NCI-H1092 (cell line): ENCODE results near the gene TTYH3.
"Not testable (repeated sequence)": the region's sequence is repeated elsewhere in the genome, so short reads cannot be mapped to it uniquely, and the experiment has no call there.

Experiments used
- DNase-seq: peaks from one replicate; lab custom pipeline; 2025; lab: John Stamatoyannopoulos, UW

The TTYH3 gene

DNA sequence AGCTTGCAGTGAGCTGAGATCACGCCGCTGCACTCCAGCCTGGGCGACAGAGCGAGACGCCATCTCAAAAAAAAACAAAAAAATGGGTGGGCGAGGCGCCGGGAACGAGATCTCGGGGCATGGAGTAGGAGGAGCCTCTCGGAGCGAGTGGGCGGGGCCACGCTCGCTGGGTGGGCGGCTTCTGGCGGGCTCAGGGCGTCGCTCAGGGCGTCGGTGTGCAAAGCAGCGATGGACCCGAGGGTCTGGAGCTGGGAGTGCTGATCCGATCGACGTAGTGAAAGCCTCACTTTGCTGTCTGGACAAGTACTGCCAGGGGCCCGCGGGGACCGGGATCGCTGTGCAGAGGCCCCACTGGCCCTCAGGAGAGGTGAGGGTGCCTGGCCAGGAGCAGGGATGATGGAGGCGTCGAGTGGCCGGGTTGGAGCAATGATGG, 33.6 kb downstream of the TTYH3 start:
- DNase-seq = peak; percentile 53

DNA sequence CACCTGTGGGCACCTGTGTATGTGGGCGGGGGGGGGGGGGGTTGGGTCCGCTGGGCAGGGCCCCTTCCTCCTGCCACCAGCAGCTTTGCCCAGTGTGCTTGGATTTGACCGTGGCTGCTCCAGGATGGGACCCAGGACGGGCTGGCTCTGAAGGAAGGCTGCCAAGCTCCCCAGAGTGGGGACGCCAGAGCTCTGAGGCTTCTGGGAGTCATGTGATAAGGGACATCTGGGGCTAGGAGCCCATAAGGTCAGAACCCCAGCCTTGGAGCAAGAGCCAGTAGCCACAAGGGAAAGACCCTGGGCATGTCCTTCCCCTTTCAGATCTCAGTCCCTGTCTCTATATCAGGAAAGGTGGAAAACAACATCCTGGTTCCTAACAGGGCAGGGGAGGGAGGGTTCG, 34.4 kb downstream of the TTYH3 start:
- DNase-seq = no peak

DNA sequence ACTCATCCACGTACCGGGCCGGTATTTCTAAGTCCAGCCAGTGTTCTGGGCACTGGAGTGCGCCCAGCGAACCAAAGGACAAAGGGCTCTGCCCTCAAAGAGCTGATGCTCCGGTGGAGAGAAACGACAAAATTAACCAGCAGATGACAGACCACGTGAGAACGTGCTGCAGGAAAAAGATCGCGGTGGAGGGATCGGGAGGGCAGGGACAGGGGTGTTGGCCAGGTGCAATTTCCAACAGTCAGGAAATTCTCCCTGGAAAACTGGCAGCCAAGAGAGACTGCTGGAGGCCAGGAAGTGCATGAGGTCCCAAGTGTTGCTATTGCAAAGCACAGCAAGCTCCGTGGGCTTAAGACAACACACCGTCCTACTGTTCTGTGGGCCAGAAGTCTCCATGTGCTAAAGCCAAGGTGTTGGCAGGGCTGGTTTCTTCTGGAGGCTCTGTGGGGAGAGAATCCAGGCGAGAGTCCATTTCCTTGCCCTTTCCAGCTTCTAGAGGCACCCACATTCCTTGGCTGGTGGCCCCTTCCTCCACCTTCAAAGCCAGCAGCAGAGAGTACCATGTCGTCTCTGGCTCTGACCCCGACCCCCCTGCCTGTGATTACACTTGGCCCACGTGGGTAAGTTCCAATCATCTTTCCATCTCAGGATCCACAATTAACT, 34.9 kb downstream of the TTYH3 start:
- no peak for DNase-seq

DNA sequence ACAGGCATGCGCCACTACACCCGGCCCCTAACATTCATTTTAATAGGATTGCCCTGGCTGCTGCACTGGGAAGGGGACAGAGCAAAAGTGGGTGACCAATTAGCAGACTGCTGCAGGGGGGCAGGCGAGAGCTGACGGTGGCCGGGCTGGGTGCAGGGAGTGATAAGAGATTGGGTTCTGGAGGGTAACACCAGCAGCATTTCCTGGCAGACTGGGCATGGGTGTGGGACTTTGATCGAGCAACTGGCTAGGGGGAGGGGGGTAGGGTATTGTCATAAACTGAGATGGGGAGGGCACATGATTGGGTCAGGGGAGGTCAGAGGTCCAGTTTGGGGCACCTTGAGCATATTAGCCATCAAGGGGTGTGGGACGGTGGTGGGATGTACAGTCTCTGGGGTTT, 36.1 kb downstream of the TTYH3 start:
- no peak for DNase-seq

DNA sequence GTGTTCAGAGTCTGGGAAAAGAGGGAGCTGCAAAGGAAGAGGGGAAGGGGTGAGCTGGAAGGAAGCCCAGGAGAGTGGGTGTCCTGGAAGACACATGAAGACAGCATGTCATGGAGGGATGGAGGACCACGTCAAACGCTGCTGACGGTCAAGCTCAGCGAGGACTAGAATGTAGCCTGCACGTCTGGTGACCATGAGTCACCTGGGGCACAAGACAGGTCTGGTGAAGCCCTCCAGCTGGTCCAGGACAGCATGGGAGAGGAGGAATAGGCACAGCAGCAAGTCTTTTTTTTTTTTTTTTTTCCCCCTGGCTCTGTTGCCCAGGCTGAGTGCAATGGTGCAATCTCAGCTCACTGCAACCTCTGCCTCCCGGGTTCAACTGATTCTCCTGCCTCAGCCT, 36.6 kb downstream of the TTYH3 start:
- no peak for DNase-seq

DNA sequence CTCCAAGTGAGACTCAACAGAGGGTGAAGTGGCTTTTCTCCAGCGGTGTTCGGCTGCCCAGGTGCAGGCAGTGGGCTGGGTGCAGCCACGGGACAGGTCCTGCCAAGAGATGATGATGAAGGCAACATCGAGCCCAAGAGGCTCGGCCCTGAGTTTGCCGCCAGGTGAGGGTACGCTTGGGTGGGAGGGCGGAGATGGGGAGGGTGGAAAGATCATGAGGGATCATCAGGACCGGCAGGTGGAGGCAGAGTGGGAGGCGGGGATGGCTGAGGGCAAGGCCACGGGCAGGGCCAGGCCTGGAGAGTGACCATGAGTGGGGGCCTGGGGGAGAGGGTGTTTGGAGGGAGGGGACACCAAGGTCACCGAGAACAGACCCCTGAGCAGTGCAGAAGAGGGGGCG, 38.4 kb downstream of the TTYH3 start:
- no peak for DNase-seq

DNA sequence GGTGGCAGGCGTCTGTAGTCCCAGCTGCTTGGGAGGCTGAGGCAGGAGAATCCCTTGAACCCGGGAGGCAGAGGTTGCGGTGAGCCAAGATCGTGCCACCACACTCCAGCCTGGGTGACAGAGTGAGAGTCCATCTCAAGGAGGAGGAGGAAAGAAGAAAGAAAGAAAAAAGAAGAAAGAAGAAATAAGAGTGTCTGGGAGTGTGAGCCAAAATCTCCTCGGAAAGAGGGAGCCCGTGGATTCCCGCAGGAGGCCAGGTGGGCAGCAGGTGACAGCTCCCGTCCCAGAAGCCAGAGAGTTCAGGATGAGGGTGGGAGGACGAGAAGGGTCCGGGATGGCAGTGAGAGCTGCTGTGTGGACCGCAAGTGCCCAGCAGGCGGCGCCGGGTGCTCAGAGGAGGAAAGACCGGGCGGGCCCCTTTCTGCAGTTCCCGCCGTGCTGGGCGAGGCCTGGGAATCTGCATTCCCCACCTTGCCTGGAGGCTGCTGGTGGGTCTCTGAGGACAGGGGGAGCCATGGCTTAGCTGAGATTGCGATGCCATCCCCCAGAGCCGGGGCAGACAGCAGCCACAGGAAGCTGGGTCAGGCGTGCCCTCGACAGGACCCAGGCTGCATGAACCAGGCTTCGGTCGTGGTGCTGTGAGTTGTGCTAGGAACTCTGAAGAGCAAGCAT, 39.1 kb downstream of the TTYH3 start:
- DNase-seq = peak; percentile 75

DNA sequence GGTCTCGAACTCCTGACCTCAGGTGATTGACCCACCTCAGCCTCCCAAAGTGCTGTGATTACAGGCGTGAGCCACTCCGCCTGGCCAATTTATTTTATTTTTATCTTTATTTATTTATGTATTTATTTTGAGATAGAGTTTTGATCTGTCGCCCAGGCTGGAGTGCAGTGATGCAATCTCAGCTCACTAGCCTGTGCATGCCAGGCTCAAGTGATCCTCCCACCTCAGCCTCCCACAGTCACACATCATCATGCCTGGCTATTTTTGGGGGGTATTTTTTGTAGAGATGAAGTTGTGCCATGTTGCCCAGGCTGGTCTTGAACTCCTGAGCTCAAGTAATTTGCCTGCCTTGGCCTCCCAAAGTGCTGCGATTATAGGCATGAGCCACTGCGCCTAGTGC, 41.4 kb downstream of the TTYH3 start:
- not testable (repeated sequence) for DNase-seq

DNA sequence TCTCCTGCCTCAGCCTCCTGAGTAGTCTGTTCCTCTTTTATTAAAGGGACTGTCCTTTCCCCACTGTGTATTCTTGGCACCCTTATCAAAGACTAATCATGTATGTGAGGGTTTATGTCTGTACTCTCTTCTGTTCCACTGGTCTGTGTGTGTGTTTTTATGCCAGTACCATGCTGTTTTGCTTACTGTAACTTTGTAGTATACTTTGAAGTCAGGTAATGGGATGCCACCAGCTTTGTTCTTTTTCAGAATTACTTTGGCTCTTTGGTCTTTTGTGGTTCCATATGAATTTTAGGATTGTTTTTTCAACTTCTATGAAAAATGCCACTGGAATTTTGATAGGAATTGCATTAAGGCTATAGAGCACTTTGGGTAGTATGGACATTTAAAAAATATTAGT, 42.1 kb downstream of the TTYH3 start:
- DNase-seq = no peak

DNA sequence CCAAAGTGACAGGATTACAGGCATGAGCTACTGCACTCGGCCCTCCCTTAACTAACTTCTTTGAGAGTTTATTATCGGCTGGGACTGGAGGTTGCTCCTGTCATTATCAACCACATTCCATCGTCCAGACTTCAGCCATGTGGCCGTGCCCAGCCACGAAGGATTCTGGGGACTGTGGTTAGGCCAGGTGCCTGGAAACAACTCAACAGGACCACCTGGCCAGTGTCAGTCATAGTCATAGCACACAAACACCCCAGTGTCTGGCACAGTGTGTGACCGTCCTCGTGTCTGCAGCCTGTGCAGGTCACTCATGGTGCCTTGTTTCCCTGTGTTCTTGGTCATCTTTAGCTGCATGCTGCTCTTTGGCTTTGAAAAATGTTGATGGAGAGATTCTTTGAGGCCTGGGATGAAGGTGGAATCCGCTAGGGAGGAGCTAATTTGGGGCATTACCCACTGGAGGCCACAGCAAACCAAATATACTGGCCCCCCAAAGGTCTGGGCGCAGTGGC, 43.5 kb downstream of the TTYH3 start:
- no peak for DNase-seq

DNA sequence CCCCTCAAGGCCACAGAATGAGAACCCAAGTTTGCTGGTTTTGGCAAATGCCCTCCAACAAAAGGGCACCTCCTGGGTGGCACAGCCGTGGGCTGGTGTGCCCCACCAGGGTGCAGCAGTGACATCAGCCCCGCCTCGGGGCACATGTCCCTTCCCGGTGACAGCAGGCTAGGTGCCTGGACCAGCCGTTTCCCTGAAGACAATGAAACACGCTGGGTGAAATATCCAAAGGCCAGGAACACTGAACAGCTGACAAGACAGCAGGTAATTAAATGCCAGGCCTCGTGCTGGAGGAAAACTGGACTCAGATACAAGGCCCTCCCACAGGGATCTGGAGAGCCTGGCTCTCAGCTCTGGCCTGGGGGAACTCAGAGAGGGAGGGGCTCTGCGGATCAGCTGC, 44.8 kb downstream of the TTYH3 start:
- not testable (repeated sequence) for DNase-seq

DNA sequence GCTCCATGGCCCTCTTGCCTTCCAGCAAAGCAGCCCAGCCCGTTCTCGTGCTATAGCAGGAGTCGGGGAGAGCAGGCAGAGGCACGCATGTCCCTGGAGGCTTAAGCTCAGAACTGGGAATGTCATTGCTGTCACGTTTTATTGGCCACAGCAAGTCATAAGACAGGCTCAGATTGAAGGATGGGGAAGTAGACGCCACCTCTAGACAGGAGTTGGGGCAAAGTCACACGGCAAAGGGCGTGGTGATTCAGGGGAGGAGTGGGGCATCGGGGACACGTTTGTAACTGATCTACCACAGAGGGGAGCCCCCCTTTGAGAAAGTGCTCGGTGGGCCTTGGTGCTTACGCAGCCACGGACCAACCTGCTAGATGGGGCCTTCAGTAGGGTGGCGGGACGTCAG, 46.7 kb downstream of the TTYH3 start:
- DNase-seq = not testable (repeated sequence)

DNA sequence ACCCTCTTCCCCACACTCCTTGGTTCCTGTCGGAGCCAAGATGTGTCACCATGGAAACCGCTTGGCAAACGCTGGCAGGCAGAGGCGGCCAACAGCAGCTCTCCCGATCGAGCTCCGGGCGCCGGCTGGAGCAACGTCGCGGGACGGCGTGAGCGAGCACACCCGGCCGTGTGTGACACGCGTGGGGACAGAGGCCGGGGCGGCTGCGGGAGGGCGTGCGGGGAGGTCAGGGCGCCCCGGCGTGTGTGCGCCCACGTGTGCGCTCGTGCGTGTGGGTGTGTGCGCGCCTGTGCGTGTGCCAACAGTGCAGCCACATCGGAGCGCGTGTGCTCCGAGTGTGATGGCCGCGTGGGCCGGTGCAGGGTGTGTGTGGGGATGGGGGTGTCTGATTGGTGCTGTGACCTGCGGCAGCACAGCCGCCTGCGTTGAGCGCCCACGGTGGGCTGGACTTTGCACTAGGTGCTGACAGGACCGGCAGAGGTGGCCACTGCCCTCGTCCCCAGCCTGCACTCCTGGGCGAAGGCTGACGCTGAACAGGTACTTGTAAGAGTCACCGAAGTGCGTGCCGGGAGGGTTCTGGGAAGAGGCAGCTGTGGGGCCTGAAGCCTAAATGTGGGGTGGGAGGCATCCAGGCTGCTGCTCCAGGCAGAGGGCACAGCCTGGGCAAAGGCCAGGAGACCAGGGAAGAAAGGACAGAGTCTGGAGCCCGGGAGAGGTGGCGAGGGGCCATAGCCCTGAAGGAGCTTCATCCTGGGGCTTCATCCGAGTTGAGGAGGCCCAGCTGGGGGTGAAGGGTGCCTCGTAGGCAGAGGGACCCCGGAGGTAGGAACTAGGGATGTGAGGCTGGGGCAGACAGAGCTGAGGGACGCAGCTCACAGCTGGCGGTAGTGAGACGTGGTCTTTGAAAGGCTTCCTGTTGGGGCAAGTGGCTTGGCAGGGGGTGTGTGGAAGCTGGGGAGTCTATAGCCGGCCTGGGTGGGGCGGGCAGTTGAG, 47.6 kb downstream of the TTYH3 start:
- not testable (repeated sequence) for DNase-seq

DNA sequence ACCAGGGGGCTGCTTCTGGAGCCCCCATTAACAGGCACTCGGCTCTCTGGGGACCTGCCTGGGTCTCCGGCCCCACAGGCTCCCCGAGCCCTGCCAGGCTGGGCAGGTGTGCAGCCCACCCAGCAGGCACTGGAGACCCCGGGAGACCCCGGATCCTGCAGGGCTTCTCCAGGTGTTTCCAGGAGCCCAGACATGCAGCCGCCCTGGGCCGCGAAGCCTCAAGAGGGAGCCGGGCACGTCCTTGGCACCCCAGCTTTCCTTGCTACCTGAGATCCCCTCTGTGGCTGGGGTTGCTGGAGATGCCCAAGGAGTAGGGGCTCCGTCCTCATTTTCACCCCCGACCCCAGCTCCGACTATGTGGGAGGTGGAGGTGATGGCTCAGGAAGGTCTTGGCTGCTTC, 48.5 kb downstream of the TTYH3 start:
- DNase-seq = no peak

DNA sequence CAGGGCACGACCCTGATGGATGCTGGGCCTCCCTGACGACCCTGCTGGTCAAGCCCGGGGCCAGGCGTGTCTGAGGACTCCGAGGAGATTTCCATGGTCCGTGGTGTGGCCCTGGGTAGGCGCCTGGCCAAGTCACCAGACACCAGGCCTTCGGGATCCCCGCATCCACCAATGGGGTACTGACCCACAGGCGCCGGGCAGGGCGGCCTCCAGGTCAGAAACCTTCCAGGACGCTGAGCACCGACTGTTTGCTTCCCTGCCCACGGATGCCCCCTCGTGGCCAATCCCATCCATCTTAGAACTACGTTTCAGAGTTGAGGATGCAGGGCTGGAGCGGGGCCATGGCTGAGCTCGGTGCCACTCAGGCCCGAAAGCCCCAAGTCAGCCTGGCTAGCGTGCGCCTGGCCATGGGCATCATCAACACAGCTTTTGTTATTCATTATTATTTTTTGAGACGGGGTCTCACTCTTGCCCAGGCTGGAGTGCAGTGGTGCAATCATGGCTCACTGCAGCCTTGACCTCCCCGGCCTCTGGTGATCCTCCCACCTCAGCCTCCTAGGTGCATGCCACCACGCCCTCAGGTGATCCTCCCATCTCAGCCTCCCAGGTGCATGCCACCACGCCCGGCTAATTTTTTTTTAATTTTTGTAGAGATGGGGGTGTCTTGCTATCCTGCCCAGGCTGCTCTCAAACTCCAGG, 49.2 kb downstream of the TTYH3 start:
- peak; percentile 71 for DNase-seq

DNA sequence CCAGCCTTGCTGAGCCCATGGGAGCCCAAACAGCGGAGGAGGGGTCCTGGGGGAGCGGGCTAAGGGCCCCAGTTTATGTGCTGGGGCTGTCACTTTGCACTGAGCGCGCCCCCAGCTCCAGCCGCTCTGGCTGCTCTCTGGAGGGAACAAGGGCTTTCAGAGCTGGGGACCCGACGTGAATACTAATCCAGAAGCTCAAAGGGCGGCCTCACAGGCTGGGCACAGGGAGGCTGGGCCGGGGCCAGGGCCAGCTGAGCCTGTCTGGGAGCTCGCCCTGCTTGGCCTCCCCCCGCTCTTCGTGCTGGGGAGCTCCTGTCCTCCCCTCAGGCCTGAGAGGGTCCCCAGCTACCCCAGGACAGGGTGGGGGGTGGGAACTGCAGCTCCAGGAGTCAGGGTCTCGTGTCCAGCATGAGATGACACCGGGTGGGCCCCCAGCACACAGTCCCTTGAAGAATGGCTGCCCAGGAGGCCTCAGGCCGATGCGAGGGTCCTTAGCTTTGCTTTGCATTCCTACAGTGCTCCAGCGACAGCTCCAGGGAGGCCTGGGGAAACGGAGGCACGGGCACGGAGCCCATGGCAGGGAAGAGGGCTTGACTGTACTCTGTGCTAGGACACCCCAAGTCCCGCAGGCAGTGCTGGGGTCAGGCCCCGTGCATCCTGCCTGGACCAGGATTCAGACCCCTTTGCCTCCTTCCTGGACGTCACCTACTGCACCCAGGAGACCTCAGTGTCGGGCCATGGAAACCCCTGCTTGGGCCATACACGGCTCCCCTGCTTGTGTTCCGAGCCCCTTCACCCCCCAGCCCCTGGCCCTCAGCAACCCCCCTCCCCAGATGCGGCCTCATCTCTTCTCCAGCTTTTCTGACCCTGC, 50.4 kb downstream of the TTYH3 start:
- DNase-seq = no peak

DNA sequence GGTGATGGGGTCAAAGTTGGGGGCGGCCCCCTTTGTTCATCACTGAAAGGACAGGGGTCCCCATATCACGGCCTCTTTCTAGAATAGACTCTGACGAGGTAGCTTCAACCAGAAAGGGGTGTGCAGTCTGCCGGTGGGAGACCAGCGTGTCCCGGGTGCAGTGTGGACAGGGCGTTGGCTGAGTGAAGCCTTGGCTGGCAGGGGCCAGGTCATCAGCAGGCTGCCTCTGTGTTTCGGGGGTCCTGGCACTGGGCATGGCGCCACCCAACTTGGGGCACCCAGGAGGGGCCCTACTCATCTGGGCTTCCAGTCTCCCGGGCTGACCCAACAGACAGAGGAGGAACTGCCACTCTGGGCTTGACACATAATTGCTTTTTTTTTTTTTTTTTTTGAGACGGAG, 52.7 kb downstream of the TTYH3 start:
- no peak for DNase-seq

DNA sequence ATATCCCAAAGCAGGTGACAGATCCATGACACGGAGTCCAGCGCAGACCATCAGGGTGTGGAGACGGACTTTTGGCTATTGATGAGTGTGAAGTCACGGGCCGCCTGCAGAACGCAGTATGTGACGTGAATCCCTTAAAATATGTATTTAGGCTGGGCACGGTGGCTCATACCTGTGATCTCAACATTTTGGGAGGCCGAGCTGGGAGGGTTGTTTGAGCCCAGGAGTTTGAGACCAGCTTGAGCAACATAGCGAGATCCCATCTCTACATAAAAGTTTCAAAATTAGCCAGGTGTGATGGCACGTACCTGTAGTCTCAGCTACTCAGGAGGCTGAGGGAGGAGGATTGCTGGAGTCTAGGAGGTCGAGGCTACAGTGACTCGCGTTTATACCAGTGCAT, 54.3 kb downstream of the TTYH3 start:
- DNase-seq = no peak

DNA sequence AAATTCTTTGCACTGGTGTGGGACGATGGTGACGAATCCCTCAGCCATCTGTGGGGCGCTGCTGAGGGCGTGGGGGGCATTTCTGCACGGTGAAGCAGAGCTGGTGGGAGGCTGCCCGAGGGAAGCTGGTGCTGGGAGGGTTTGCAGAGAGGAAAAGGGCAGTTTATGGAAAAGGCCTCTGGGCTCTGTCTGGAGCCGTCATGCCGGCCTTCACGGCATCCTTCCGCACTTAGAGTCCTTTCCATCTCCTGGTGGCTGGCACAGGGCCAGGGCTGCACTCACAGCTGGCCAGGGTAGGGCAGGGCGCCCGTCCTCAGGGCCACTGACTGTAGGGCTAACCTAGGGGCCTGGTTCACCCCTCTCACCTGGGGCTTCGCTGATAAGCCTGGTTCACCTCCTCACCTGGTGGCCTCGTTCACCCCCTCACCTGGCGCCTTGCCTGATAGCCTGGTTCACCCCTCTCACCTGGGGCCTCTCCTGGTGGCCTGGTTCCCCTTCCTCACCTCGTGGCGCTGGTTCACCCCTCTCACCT, 55.6 kb downstream of the TTYH3 start:
- DNase-seq = peak; percentile 28

DNA sequence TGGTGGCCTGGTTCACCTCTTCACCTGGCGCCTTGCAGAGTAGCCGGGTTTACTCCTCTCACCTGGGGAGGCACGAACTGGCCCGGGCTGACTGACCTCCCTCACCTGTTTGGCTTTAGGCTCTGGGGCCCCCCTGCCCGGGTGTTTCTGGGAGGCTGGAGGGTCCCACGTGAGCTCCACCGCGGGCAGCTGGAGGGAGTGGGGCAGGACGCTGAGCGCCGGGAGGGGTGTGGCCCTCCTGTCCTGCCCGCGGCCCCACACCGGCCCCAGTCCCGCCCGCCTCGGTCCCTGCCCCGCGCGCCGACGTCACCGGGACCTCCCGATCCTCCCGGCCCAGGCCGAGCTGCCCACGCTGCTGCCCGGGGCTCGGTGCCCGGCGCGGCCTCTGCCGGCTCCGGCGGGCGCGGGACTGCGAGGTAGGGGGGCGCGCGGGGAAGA, 56.1 kb downstream of the TTYH3 start, which contains the start of gene AMZ1:
Gene AMZ1 (plus strand): TSS at position 322 of the 438 bp plus-strand sequence. CDS start 12,250 bp downstream, outside the sequence.
- no peak for DNase-seq
